Neural progenitor cell (in vitro differentiated cells): ENCODE data around the gene PLD6.

Source experiments
- CTCF ChIP-seq: fragments of 200-600 bp; sonication (generic); IDR thresholded peaks from 2 replicates; pipeline ENCODE4 v1.5.1; 2017; ENCODE audit warnings: antibody characterized with exemption, mild to moderate bottlenecking
- EZH2 ChIP-seq: fragments of 200-600 bp; sonication (generic); IDR thresholded peaks from 2 replicates; pipeline ENCODE4 v1.6.1; 2017; ENCODE audit warnings: antibody characterized with exemption, mild to moderate bottlenecking, moderate library complexity

GRCh38 chr17:17223736-17224135 is 17.6 kb upstream of the PLD6 start:
- TF ChIP-seq CTCF (no peak), EZH2 (no peak)
